ENCODE results near the gene DIP2C. TPM values are rescaled to one million over a fixed set of nuclear protein-coding genes. Genes with fewer than 3 reads are reported as not detected.

DIP2C gene
- polyA plus RNA-seq, 1 of the 3 experiments (the other 2 are of a cell fraction) = 8.7 TPM

DNA sequence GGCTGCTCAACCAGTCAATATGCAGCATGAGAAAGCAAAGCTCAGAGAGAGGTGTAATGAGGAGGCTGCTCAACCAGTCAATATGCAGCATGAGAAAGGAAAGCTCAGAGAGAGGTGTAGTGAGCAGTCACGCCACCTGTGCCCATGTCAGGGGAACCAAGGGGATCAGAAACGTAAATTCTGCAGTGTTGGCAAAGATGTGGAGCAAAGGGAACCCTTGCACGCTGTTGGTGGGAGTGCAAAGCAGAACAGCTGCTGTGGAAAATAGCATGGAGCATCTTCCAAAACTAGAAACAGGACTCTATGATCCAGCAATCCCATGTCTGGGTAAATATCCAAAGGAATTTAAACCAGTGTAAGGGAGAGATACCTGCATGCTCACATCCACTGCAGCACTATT lies 194.9 kb downstream of the DIP2C start:
- no peak overlapping the region for H3K4me3 ChIP-seq (ENCODE audit: low read depth in 2 of 2, low read length in 1 of 2)
- H3K4me1 ChIP-seq (ENCODE audit: control insufficient read depth in 1 of 2, insufficient read depth in 2 of 2, low read depth in 1 of 2, low read length in 1 of 2) = peaks cover 0 to 27% of the 10 kb centered on the region in 2 experiments; a peak in 1 of 4 replicates
- no peak overlapping the region for H3K4me2 ChIP-seq
- DNase-seq = no peak
- H3K9me3 ChIP-seq = no peaks in the 10 kb centered on the region
- peaks cover 34% of the 10 kb centered on the region for H3K79me2 ChIP-seq (ENCODE audit: insufficient read depth)
- no peaks in the 10 kb centered on the region for H3K36me3 ChIP-seq (replicated peaks in 1 of 2; ENCODE audit: control insufficient read depth in 1 of 2, insufficient read depth in 2 of 2, low read length in 1 of 2)
- no peak overlapping the region for H3K9ac ChIP-seq
- ChIA-PET POLR2A (no interaction called here), CTCF (interaction anchor here (0.7 to 1.2 kb wide), 2 partner anchors 16 to 34 kb away, joined by 3 read pairs; no protein-coding TSS in a partner anchor)
- H3K9me2 ChIP-seq = no peaks in the 10 kb centered on the region
- no peak overlapping the region for H2AFZ ChIP-seq (ENCODE audit: low read depth)
- TF ChIP-seq, protein P1, sequence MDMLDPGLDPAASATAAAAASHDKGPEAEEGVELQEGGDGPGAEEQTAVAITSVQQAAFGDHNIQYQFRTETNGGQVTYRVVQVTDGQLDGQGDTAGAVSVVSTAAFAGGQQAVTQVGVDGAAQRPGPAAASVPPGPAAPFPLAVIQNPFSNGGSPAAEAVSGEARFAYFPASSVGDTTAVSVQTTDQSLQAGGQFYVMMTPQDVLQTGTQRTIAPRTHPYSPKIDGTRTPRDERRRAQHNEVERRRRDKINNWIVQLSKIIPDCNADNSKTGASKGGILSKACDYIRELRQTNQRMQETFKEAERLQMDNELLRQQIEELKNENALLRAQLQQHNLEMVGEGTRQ (IDR thresholded peaks at IDR 0.05; ENCODE audit: borderline replicate concordance, low read depth, low read length) = no peak
- TF ChIP-seq TEAD4 (IDR thresholded peaks at IDR 0.05; ENCODE audit: borderline replicate concordance, insufficient read depth) (no peak), YY1 (IDR thresholded peaks at IDR 0.05; ENCODE audit: low read depth) (no peak), JUND (IDR thresholded peaks at IDR 0.05) (no peak), FOXM1 (IDR thresholded peaks at IDR 0.05; ENCODE audit: low read depth) (no peak), EZH2phosphoT487 (IDR thresholded peaks at IDR 0.05; ENCODE audit: borderline replicate concordance, low read depth) (no peak), NRF1 (IDR thresholded peaks at IDR 0.05; ENCODE audit: low read depth, low read length) (no peak), RCOR1 (IDR thresholded peaks at IDR 0.05; ENCODE audit: low read length) (no peak)
- TF ChIP-seq, protein P2, sequence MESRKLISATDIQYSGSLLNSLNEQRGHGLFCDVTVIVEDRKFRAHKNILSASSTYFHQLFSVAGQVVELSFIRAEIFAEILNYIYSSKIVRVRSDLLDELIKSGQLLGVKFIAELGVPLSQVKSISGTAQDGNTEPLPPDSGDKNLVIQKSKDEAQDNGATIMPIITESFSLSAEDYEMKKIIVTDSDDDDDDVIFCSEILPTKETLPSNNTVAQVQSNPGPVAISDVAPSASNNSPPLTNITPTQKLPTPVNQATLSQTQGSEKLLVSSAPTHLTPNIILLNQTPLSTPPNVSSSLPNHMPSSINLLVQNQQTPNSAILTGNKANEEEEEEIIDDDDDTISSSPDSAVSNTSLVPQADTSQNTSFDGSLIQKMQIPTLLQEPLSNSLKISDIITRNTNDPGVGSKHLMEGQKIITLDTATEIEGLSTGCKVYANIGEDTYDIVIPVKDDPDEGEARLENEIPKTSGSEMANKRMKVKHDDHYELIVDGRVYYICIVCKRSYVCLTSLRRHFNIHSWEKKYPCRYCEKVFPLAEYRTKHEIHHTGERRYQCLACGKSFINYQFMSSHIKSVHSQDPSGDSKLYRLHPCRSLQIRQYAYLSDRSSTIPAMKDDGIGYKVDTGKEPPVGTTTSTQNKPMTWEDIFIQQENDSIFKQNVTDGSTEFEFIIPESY (IDR thresholded peaks at IDR 0.05; ENCODE audit: borderline replicate concordance, low read depth) = no peak
- WGBS (ENCODE audit: low lambda C conversion rate) = 91% methylated on average over 3 of the region's 3 CpGs
- H3K27ac ChIP-seq (ENCODE audit: low read depth in 2 of 2, low read length in 1 of 2) = no peak overlapping the region
- no peaks in the 10 kb centered on the region for H3F3A ChIP-seq (replicated peaks; ENCODE audit: insufficient read depth)
- H3K27me3 ChIP-seq (ENCODE audit: insufficient read depth) = no peaks in the 10 kb centered on the region
- peaks cover 65% of the 10 kb centered on the region for H4K20me1 ChIP-seq (ENCODE audit: insufficient read depth)

DNA sequence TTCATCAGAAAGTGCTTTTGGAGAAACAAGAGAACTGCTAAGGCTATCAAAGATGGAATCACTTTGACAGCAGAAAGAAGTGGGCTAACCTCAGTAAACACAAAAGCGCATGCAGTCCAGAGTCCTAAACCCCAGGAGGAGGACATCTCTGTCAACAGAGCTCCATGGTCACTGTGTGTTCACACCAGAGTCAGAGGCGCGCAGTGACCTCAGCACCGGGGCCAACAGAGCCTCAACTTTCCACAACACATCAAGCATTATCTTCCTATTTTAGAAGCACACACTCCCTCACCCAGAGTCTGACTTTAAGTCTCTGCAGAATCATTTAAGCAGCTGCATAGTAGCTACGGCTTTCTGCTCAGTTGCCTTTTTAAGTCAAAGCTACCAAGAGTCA lies 195.3 kb downstream of the DIP2C start:
- 98% methylated on average over 5 of the region's 5 CpGs for WGBS (ENCODE audit: low lambda C conversion rate)
- H4K20me1 ChIP-seq (ENCODE audit: insufficient read depth) = peaks cover 62% of the 10 kb centered on the region
- no peak for DNase-seq
- peaks cover 36% of the 10 kb centered on the region for H3K79me2 ChIP-seq (ENCODE audit: insufficient read depth)
- no peaks in the 10 kb centered on the region for H3K9me3 ChIP-seq
- no peak overlapping the region for H3K4me3 ChIP-seq (ENCODE audit: low read depth in 2 of 2, low read length in 1 of 2)
- H3K27ac ChIP-seq (ENCODE audit: low read depth in 2 of 2, low read length in 1 of 2) = no peak overlapping the region
- H3K4me1 ChIP-seq (ENCODE audit: control insufficient read depth in 1 of 2, insufficient read depth in 2 of 2, low read depth in 1 of 2, low read length in 1 of 2) = peaks cover 0 to 27% of the 10 kb centered on the region in 2 experiments; a peak in 1 of 4 replicates
- H3K36me3 ChIP-seq (replicated peaks in 1 of 2; ENCODE audit: control insufficient read depth in 1 of 2, insufficient read depth in 2 of 2, low read length in 1 of 2) = no peaks in the 10 kb centered on the region
- no peak overlapping the region for H3K4me2 ChIP-seq
- H3K9me2 ChIP-seq = no peaks in the 10 kb centered on the region
- H3F3A ChIP-seq (replicated peaks; ENCODE audit: insufficient read depth) = no peaks in the 10 kb centered on the region
- POLR2A ChIA-PET = no interaction called here
- no peak overlapping the region for H3K9ac ChIP-seq
- H3K27me3 ChIP-seq (ENCODE audit: insufficient read depth) = no peaks in the 10 kb centered on the region
- no peak overlapping the region for H2AFZ ChIP-seq (ENCODE audit: low read depth)
- CTCF ChIA-PET = interaction anchor here (0.7 to 1.7 kb wide), 3 partner anchors 16 to 34 kb away, joined by 3 to 5 read pairs (median 3); no protein-coding TSS in a partner anchor
- TF ChIP-seq TEAD4 (IDR thresholded peaks at IDR 0.05; ENCODE audit: borderline replicate concordance, insufficient read depth) = no peak
- no peak for TF ChIP-seq FOXJ3 (CRISPR knock-in tag; IDR thresholded peaks at IDR 0.05)
- TF ChIP-seq, protein P3, sequence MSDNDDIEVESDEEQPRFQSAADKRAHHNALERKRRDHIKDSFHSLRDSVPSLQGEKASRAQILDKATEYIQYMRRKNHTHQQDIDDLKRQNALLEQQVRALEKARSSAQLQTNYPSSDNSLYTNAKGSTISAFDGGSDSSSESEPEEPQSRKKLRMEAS (IDR thresholded peaks at IDR 0.05; ENCODE audit: low read depth) = no peak
- TF ChIP-seq SIN3A (IDR thresholded peaks at IDR 0.05; ENCODE audit: borderline replicate concordance, low read depth, low read length) = no peak
- TF ChIP-seq POLR2AphosphoS5 (IDR thresholded peaks at IDR 0.05; ENCODE audit: low read depth, low read length) = no peak
- no peak for TF ChIP-seq TAF1 (IDR thresholded peaks at IDR 0.05; ENCODE audit: borderline replicate concordance, low read depth, low read length)
- TF ChIP-seq GATA2 (CRISPR knock-in tag; IDR thresholded peaks at IDR 0.05) = no peak
- TF ChIP-seq ELF1 (IDR thresholded peaks at IDR 0.05) = no peak
- no peak for TF ChIP-seq NFIC (IDR thresholded peaks at IDR 0.05; ENCODE audit: borderline replicate concordance)
- no peak for TF ChIP-seq RCOR1 (IDR thresholded peaks at IDR 0.05; ENCODE audit: low read length)
- TF ChIP-seq, protein P4, sequence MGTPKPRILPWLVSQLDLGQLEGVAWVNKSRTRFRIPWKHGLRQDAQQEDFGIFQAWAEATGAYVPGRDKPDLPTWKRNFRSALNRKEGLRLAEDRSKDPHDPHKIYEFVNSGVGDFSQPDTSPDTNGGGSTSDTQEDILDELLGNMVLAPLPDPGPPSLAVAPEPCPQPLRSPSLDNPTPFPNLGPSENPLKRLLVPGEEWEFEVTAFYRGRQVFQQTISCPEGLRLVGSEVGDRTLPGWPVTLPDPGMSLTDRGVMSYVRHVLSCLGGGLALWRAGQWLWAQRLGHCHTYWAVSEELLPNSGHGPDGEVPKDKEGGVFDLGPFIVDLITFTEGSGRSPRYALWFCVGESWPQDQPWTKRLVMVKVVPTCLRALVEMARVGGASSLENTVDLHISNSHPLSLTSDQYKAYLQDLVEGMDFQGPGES (IDR thresholded peaks at IDR 0.05; ENCODE audit: low read depth, low read length) = no peak
- TF ChIP-seq, protein P1 (IDR thresholded peaks at IDR 0.05; ENCODE audit: borderline replicate concordance, low read depth, low read length) = no peak
- TF ChIP-seq, protein P2 (IDR thresholded peaks at IDR 0.05; ENCODE audit: borderline replicate concordance, low read depth) = no peak
- no peak for TF ChIP-seq NRF1 (IDR thresholded peaks at IDR 0.05; ENCODE audit: low read depth, low read length)
